NT2/D1 (cell line): ENCODE data around the gene TMEM183A.

Experiments
- SUZ12 ChIP-seq: IDR thresholded peaks from 2 replicates; pipeline ENCODE4 v1.6.1; 2011; ENCODE audit not compliant: insufficient read length, insufficient read depth; ENCODE audit errors: extremely low read depth
- YY1 ChIP-seq: IDR thresholded peaks from 2 replicates; pipeline ENCODE4 v1.6.1; 2011; ENCODE audit not compliant: insufficient read length, insufficient read depth
- ZNF274 ChIP-seq: IDR thresholded peaks from 2 replicates; pipeline ENCODE4 v1.6.1; 2011; ENCODE audit warnings: mild to moderate bottlenecking, low read depth, low read length

DNA sequence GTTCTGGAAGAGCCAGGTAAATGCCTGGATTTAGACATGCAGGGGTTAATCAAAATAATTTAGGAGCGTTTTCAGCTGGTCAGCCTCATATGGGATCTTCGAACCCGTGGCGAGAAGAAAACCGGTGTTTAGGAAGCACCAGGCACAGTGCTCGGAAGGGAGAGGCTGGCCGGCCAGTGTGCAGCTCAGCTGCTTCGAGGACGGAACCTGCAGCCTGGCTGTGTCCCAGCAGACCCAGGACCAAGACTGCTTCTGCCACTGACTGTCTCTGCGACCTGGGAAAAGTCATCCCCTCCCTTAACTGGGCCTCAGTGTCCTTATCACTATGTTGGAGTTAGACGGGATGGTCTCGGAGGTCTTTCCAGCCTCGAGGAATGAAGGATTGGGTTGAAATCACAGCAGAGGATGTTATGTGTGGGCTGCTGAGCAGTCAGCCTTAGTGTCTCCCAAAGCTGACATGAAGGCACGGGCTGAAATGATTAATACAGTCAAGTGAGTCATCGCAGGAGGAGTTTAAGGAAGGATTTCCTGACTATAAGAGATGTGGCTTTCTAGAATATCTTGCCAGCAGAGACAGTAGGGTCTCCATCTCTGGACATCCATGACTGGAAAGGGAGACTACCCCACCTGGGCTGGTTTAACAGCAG is 39.9 kb downstream of the TMEM183A start:
- no peak for TF ChIP-seq ZNF274
- TF ChIP-seq SUZ12, result no peak
- TF ChIP-seq YY1, result no peak
